ENCODE measurements around the gene APPBP2. TPM values are rescaled to one million over a fixed set of nuclear protein-coding genes. Genes with fewer than 3 reads are reported as not detected.

APPBP2 gene
- polyA plus RNA-seq, 4 donors = 5.7 to 31.5 (median 8.1) TPM

GRCh38 chr17:60401819-60402218 is 124.2 kb downstream of the APPBP2 start:
- Histone ChIP-seq H3K4me1 (ENCODE audit: control insufficient read depth in 3 of 3, insufficient read depth in 2 of 3, low read depth in 1 of 3, low read length in 2 of 3) (no peaks in the 10 kb centered on the region), H3K9me3 (ENCODE audit: control insufficient read depth in 2 of 2, insufficient read depth in 1 of 2, low read depth in 1 of 2, low read length in 1 of 2) (no peaks in the 10 kb centered on the region), H3K36me3 (ENCODE audit: control insufficient read depth in 3 of 3, insufficient read depth in 2 of 3, low read depth in 1 of 3, low read length in 3 of 3) (no peaks in the 10 kb centered on the region), H3K27ac (ENCODE audit: low read depth in 1 of 3, low read length in 2 of 3) (no peak overlapping the region), H3K4me3 (ENCODE audit: low read depth in 1 of 3, low read length in 3 of 3) (no peak overlapping the region), H3K27me3 (ENCODE audit: control insufficient read depth in 3 of 3, insufficient read depth in 3 of 3, low read length in 3 of 3) (no peaks in the 10 kb centered on the region)
- no peak for DNase-seq
- FAIRE-seq = no peak

- FAIRE-seq (no peak), DNase-seq (no peak)
- Histone ChIP-seq H3K27me3 (ENCODE audit: control insufficient read depth in 3 of 3, insufficient read depth in 3 of 3, low read length in 3 of 3) (no peaks in the 10 kb centered on the region), H3K9me3 (ENCODE audit: control insufficient read depth in 2 of 2, insufficient read depth in 1 of 2, low read depth in 1 of 2, low read length in 1 of 2) (no peaks in the 10 kb centered on the region), H3K27ac (ENCODE audit: low read depth in 1 of 3, low read length in 2 of 3) (peak overlapping the region in 1 of 3 donors; percentile 18), H3K4me1 (ENCODE audit: control insufficient read depth in 3 of 3, insufficient read depth in 2 of 3, low read depth in 1 of 3, low read length in 2 of 3) (no peaks in the 10 kb centered on the region), H3K4me3 (ENCODE audit: low read depth in 1 of 3, low read length in 3 of 3) (no peak overlapping the region), H3K36me3 (ENCODE audit: control insufficient read depth in 3 of 3, insufficient read depth in 2 of 3, low read depth in 1 of 3, low read length in 3 of 3) (no peaks in the 10 kb centered on the region)
- WGBS, 3 donors = 68 to 88% (median 84%) methylated on average over 3 of the region's 3 CpGs
Observed at GRCh38 chr17:60398227-60398959, 127.6 kb downstream of the APPBP2 start.

- H3K27ac ChIP-seq (ENCODE audit: low read depth in 1 of 3, low read length in 2 of 3) = no peak overlapping the region
- WGBS, 3 donors = 64 to 82% (median 79%) methylated on average over 3 of the region's 3 CpGs
- H3K27me3 ChIP-seq (ENCODE audit: control insufficient read depth in 3 of 3, insufficient read depth in 3 of 3, low read length in 3 of 3) = no peaks in the 10 kb centered on the region
- H3K9me3 ChIP-seq (ENCODE audit: control insufficient read depth in 2 of 2, insufficient read depth in 1 of 2, low read depth in 1 of 2, low read length in 1 of 2) = no peaks in the 10 kb centered on the region
- no peaks in the 10 kb centered on the region for H3K36me3 ChIP-seq (ENCODE audit: control insufficient read depth in 3 of 3, insufficient read depth in 2 of 3, low read depth in 1 of 3, low read length in 3 of 3)
- H3K4me3 ChIP-seq (ENCODE audit: low read depth in 1 of 3, low read length in 3 of 3) = no peak overlapping the region
- no peaks in the 10 kb centered on the region for H3K4me1 ChIP-seq (ENCODE audit: control insufficient read depth in 3 of 3, insufficient read depth in 2 of 3, low read depth in 1 of 3, low read length in 2 of 3)
- FAIRE-seq (no peak), DNase-seq (no peak)
Observed at GRCh38 chr17:60396412-60396811, 129.6 kb downstream of the APPBP2 start.

GRCh38 chr17:60395508-60396065 is 130.5 kb downstream of the APPBP2 start:
- no peak overlapping the region for H3K27ac ChIP-seq (ENCODE audit: low read depth in 1 of 3, low read length in 2 of 3)
- H3K27me3 ChIP-seq (ENCODE audit: control insufficient read depth in 3 of 3, insufficient read depth in 3 of 3, low read length in 3 of 3) = no peaks in the 10 kb centered on the region
- H3K4me3 ChIP-seq (ENCODE audit: low read depth in 1 of 3, low read length in 3 of 3) = no peak overlapping the region
- no peak for FAIRE-seq
- peaks cover 0 to 5% (median 0%) of the 10 kb centered on the region in 3 donors for H3K4me1 ChIP-seq (ENCODE audit: control insufficient read depth in 3 of 3, insufficient read depth in 2 of 3, low read depth in 1 of 3, low read length in 2 of 3)
- H3K9me3 ChIP-seq (ENCODE audit: control insufficient read depth in 2 of 2, insufficient read depth in 1 of 2, low read depth in 1 of 2, low read length in 1 of 2) = no peaks in the 10 kb centered on the region
- DNase-seq = no peak
- 67 to 84% (median 80%) methylated on average over 4 of the region's 4 CpGs for WGBS, 3 donors
- H3K36me3 ChIP-seq (ENCODE audit: control insufficient read depth in 3 of 3, insufficient read depth in 2 of 3, low read depth in 1 of 3, low read length in 3 of 3) = no peaks in the 10 kb centered on the region

GRCh38 chr17:60393840-60394723 is 132.0 kb downstream of the APPBP2 start:
- no peaks in the 10 kb centered on the region for H3K9me3 ChIP-seq (ENCODE audit: control insufficient read depth in 2 of 2, insufficient read depth in 1 of 2, low read depth in 1 of 2, low read length in 1 of 2)
- DNase-seq = no peak
- WGBS, 3 donors = 91 to 92% (median 92%) methylated on average over 15 to 17 of the region's 17 CpGs
- FAIRE-seq = no peak
- H3K27me3 ChIP-seq (ENCODE audit: control insufficient read depth in 3 of 3, insufficient read depth in 3 of 3, low read length in 3 of 3) = no peaks in the 10 kb centered on the region
- peaks cover 0 to 10% (median 0%) of the 10 kb centered on the region in 3 donors for H3K4me1 ChIP-seq (ENCODE audit: control insufficient read depth in 3 of 3, insufficient read depth in 2 of 3, low read depth in 1 of 3, low read length in 2 of 3)
- H3K4me3 ChIP-seq (ENCODE audit: low read depth in 1 of 3, low read length in 3 of 3) = no peak overlapping the region
- H3K27ac ChIP-seq (ENCODE audit: low read depth in 1 of 3, low read length in 2 of 3) = no peak overlapping the region
- H3K36me3 ChIP-seq (ENCODE audit: control insufficient read depth in 3 of 3, insufficient read depth in 2 of 3, low read depth in 1 of 3, low read length in 3 of 3) = no peaks in the 10 kb centered on the region

Other genes with a start within 250 kb of the APPBP2 start
- gene USP32, start 134.1 kb downstream of the APPBP2 start, polyA plus RNA-seq = 10 to 100 TPM; 10.3 to 21.9 (median 15.1) TPM
- under 1 TPM in 2 of 4 donors, not detected in 2; 0.07 to 0.10 TPM for gene CHCT1, start 103.8 kb downstream of the APPBP2 start, polyA plus RNA-seq
- 10 to 100 TPM in 1 of 4 donors, 1 to 10 TPM in 3; 3.8 to 13.6 (median 5.7) TPM for gene PPM1D, start 74.0 kb upstream of the APPBP2 start, polyA plus RNA-seq
- gene BCAS3, start 151.6 kb upstream of the APPBP2 start, polyA plus RNA-seq = 10 to 100 TPM in 1 of 4 donors, 1 to 10 TPM in 3; 4.4 to 10.5 (median 4.8) TPM

All from small intestine (tissue), 7 donors.